Lower lobe of right lung (tissue), 2 donors: Measurements from ENCODE around the gene MISP3. TPM values are rescaled to one million over a fixed set of nuclear protein-coding genes. Genes with fewer than 3 reads are reported as not detected.
A peak's percentile ranks its signal among the peaks of the same experiment; 100 is the strongest.
"Not testable (repeated sequence)": the region's sequence is repeated elsewhere in the genome, so short reads cannot be mapped to it uniquely, and the experiment has no call there.

Experiments
- ATAC-seq, 2 donors: fragments of 200-7000 bp; cut with Tn5 transposase; one replicate each; pipeline ENCODE4 v1.9.1; 2020 to 2022; ENCODE audit warnings: mild to moderate bottlenecking in 2 of 2, moderate library complexity in 2 of 2
- DNase-seq: peaks from one replicate; pipeline ENCODE4 v3.0.0-alpha.2; 2020
- H3K27ac ChIP-seq: fragments of 200-600 bp; one replicate; pipeline ENCODE4 v1.8.0; 2022
- H3K27me3 ChIP-seq: fragments of 200-600 bp; one replicate; pipeline ENCODE4 v1.8.0; 2022; ENCODE audit warnings: low read depth
- H3K36me3 ChIP-seq: fragments of 200-600 bp; one replicate; pipeline ENCODE4 v1.8.0; 2022; ENCODE audit warnings: mild to moderate bottlenecking
- H3K4me1 ChIP-seq: fragments of 200-600 bp; one replicate; pipeline ENCODE4 v1.8.0; 2022
- H3K4me3 ChIP-seq: fragments of 200-600 bp; one replicate; pipeline ENCODE4 v1.8.0; 2022; ENCODE audit warnings: mild to moderate bottlenecking
- H3K9me3 ChIP-seq: fragments of 200-600 bp; one replicate; pipeline ENCODE4 v1.8.0; 2022
- CTCF ChIP-seq: fragments of 200-600 bp; IDR thresholded peaks from one replicate; pipeline ENCODE4 v1.8.0; 2022; ENCODE audit warnings: antibody characterized with exemption, mild to moderate bottlenecking
- intact Hi-C: fragments of 100-400 bp; cut with DNase I; formaldehyde crosslinking; loops from one replicate; pipeline ENCODE4 v1.11.0; 2022
- total RNA-seq: library from RNA; stranded (reverse); fragmentation: NEBNext Ultra II Directional; extraction: Animal tissue kit (Norgen Biotek cat#: 25700); gene quantifications from one replicate; pipeline ENCODE4 v1.2.1, GENCODE V29; 2021
- donor health status: DM: no; HTN: yes; CAD: no; lungs with severe emphysema.

MISP3 gene
- total RNA-seq, 1 donor from 2014 or later: 7.1 TPM

- peak; percentile 57 for TF ChIP-seq CTCF
- H3K9me3 ChIP-seq, intact Hi-C loops, H3K27me3 ChIP-seq, DNase-seq, H3K4me3 ChIP-seq: not testable (repeated sequence)
- Histone ChIP-seq H3K4me1 (peaks cover 10% of the 10 kb centered on the region), H3K36me3 (peaks cover 21% of the 10 kb centered on the region), H3K27ac (peak overlapping the region; percentile 65)
- ATAC-seq: peak; percentile 84 to 86
These were observed 29.7 kb upstream of the MISP3 start for GRCh38 chr19:14042659-14043608.

- DNase-seq, H3K27me3 ChIP-seq, H3K4me3 ChIP-seq, intact Hi-C loops, H3K27ac ChIP-seq, H3K4me1 ChIP-seq, ATAC-seq, H3K9me3 ChIP-seq: not testable (repeated sequence)
- peaks cover 41% of the 10 kb centered on the region for H3K36me3 ChIP-seq
These were observed 24.7 kb upstream of the MISP3 start for GRCh38 chr19:14047866-14048265.

GRCh38 chr19:14048443-14049153 lies 24.0 kb upstream of the MISP3 start:
- peak; percentile 72 for DNase-seq
- Histone ChIP-seq H3K27ac (no peak overlapping the region), H3K4me1 (no peaks in the 10 kb centered on the region), H3K36me3 (peaks cover 41% of the 10 kb centered on the region), H3K9me3 (no peaks in the 10 kb centered on the region), H3K27me3 (no peaks in the 10 kb centered on the region), H3K4me3 (no peak overlapping the region)
- TF ChIP-seq CTCF: peak; percentile 91
- intact Hi-C loops: no loop called here
- peak; percentile 84 to 90 for ATAC-seq

DNA sequence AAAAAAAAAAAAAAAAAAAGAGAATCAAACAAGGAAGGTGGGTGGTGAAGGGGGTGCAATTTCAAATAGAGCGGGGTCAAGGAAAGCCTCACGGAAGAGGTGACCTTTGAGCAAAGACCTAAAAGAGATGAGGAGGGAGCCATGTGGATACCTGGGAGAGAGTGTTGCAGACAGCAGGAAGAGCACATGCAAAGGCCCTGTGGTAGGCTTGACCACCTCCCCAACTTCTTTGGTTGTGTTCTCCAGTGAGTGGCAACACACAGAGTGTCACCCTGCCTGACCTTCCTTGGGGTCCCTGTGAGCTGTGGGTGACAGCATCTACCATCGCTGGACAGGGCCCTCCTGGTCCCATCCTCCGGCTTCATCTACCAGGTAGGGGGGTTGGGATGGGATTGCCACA lies 22.1 kb upstream of the MISP3 start:
- Histone ChIP-seq H3K27ac (no peak overlapping the region), H3K27me3 (no peaks in the 10 kb centered on the region), H3K4me3 (no peak overlapping the region), H3K9me3 (no peaks in the 10 kb centered on the region), H3K36me3 (peaks cover 29% of the 10 kb centered on the region), H3K4me1 (no peaks in the 10 kb centered on the region)
- DNase-seq: no peak
- TF ChIP-seq CTCF: no peak
- intact Hi-C loops: no loop called here
- no peak for ATAC-seq

GRCh38 chr19:14050961-14051360 lies 21.6 kb upstream of the MISP3 start:
- peaks cover 29% of the 10 kb centered on the region for H3K36me3 ChIP-seq
- H3K9me3 ChIP-seq, H3K4me1 ChIP-seq, intact Hi-C loops, H3K4me3 ChIP-seq, ATAC-seq, H3K27me3 ChIP-seq, H3K27ac ChIP-seq, DNase-seq: not testable (repeated sequence)

- H3K9me3 ChIP-seq: no peaks in the 10 kb centered on the region
- H3K27ac ChIP-seq: no peak overlapping the region
- ATAC-seq (no peak), DNase-seq (no peak)
- H3K36me3 ChIP-seq: peaks cover 29% of the 10 kb centered on the region
- intact Hi-C loops: no loop called here
- no peak overlapping the region for H3K4me3 ChIP-seq
- H3K4me1 ChIP-seq: peaks cover under 1% of the 10 kb centered on the region
- no peaks in the 10 kb centered on the region for H3K27me3 ChIP-seq
- TF ChIP-seq CTCF: no peak
These were observed 20.6 kb upstream of the MISP3 start for GRCh38 chr19:14051980-14052379.
